ENCODE measurements around the gene GINS3.

Gene GINS3

DNA sequence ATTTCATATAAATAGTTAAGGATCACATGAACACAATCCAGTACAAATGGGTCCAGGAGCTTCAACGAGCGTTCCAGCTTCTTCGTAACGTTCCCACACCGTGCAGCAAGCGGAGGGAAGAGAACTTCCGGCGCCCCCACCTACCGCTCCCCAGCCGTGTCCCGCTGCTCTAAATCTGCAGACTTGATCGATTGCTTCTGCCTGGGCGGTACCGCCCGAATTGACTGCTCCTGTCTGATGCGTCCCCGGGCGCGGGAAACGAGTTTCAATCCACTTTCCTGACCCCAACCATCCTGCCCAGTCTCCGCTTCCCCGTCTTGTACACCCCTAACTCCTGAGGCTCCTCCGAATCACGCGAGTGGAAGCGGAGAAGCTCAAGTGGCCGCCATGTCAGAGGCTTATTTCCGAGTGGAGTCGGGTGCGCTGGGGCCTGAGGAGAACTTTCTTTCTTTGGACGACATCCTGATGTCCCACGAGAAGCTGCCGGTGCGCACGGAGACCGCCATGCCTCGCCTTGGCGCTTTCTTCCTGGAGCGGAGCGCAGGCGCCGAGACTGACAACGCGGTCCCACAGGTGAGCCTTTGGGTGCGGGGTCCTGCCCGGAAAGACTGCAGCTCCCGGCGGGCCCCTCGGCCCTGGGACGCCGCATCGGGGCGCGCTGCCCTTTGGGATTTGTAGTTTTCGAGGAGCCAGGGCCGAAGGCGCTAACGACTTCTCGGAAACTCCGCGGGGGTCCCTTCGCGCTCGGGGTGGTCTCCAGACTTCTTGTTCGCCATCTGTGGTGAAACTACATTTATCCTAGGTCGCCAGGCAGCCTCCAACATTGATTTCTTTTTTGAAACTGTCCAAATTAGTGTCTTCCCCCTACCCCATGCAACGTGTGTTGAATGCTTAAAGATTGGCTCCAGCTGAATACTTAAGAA lies at the start of gene GINS3:
GINS3 (plus strand) TSS at position 257 of the 923 bp plus-strand sequence; CDS start at position 388, 131 bp downstream.
- DNase-seq, result peak; percentile 91

DNA sequence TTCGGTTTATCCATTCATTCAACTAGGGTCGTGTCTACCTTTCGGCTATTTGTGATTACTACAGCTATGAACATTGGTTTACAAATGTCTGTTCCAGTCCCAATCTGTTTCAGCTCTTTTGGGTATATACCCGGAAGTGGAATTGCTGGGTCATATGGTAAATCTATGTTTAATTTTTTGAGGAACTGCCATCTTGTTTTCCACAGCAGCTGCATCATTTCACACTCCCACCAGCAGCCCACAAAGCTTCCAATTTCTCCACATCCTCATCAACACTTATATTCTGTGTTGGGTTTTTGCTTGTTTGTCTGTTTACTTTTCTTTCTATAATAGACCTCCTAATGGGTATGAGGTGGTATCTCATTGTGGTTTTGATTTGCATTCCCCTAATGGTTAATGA lies 48.7 kb upstream of the GINS3 start:
- no peak for DNase-seq

DNA sequence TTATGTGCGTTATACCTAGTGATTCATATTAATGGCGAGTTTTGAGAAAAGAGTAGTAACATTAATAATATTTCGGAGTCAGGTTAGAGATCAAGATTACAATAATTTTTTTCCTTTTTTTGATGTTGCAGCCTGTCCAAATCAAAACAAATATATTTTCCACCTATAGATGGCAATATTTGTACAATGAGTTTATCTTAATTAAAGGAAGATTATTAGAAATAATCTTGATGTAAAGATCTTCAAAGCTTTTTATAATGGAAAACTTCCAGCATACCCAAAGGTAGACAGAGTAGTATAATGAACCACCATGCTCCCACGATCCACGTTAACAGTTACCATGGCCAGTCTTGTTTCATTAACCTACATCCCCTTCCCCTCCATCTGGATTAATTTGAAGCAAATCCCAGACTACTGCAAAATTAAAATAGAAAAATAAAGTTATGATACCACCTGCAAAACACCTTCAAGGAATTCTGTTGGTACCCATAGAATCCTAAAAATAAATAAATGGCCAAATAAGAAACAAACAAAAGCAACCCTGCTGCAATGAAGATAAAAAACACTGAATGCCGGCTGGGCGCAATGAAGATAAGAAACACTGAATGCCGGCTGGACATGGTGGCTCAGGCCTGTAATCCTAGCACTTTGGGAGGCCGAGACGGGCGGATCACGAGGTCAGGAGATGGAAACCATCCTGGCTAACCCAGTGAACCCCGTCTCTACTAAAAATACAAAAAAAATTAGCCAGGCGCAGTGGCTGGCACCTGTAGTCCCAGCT lies 46.5 kb upstream of the GINS3 start:
- no peak for DNase-seq

DNA sequence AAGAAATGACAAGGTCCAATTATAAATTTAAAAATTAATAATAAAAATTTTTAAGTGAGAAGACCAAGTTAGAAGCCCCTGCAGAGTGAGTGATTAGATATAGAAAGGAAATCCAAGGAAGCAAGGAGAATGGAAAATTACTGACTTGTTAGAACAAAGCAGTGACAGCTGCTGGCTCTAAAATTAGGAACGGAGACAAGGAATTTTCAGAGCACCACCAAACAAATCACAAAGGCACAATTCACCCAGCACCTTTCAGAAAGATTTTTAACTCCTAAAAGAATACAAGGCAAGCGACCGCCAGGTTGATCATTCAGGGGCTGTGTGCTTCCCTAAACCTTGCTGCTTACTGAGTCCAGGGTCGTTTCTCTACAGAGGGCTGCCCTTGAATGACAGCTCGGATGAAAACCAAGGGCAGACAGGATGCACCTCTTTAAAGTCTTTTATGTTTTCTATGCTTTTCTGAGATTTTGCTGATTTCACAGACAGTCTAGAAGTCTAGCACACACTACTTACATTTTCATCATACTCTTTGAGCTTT lies 45.4 kb upstream of the GINS3 start:
- no peak for DNase-seq

DNA sequence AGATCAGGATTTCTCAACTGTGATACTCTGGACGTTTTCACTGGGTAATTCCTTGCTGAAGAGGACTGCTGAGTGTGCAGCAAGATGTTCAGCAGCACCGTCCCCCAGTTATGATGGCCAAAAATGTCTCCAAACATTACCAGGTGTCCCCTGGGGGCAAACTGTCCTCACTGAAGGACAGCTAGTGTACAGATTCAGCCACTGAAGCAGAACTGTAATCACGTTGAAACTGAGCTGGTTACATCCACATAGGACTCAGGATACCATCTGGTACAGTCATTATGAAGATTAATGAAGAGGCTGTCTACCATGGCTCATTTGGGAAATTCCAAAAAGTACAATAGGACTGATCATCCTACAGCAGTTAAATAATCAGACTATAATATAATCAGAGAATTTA lies 43.3 kb upstream of the GINS3 start:
- DNase-seq, result no peak

DNA sequence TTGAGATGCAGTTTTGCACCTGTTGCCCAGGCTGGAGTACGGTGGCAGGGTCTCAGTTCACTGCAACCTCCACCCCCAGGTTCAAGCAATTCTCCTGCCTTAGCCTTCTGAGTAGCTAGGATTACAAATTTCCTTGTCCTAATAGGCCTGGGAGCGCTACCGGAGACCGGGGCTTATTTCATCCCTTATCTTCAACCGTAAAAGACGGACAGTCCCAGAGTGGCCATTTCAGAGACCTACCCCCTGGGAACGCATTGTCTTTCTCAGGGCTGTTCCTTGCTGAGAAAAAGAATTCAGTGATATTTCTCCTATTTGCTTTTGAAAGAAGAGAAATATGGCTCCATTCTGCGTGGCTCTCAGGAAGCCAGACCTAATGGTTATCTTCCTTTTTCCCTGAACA lies 39.6 kb upstream of the GINS3 start:
- no peak for DNase-seq

DNA sequence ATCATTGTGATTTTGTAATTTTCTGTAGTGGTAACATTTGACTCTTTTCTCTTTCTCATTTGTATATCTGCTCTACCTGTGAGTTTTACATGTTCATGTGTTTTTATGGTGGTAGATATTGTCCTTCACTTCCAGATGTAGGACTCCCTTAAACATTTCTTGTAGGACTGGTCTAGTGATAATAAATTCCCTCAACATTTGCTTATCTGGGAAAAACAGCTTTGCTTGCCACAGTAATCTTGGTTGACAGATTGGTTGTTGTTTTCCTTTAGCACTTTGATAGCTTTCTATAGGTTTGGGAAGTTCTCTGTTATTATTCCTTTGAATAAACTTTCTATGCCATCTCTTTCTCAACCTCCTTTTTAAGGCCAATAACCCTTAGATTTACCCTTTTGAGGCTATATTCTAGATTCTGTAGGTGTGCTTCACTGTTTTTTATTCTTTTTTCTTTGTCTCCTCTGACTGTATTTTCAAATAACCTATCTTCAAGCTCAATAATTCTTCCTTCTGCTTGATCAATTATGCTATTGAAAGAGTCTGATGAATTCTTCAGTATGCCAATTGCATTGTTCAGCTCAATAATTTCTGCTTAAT lies 32.1 kb upstream of the GINS3 start:
- DNase-seq, result no peak

DNA sequence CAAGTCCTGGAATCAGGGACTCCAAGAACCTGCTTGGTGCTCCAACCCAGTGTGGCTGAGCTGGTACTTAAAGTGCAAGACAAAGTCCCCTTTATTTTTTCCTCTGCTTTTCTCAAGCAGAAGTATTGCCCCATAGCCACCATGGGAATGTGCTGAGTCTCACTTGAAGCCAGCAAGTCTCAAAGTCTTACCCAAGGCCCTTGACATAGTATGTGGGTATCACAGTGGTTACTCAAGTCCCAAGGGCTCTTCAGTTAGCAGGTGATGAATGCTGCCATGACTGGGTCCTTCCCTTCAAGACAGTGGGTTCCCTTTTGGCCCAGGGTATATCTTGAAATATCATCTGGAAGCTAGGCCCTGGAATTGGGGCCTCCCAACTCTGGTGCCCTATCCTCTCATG lies 30.5 kb upstream of the GINS3 start:
- DNase-seq, result no peak

DNA sequence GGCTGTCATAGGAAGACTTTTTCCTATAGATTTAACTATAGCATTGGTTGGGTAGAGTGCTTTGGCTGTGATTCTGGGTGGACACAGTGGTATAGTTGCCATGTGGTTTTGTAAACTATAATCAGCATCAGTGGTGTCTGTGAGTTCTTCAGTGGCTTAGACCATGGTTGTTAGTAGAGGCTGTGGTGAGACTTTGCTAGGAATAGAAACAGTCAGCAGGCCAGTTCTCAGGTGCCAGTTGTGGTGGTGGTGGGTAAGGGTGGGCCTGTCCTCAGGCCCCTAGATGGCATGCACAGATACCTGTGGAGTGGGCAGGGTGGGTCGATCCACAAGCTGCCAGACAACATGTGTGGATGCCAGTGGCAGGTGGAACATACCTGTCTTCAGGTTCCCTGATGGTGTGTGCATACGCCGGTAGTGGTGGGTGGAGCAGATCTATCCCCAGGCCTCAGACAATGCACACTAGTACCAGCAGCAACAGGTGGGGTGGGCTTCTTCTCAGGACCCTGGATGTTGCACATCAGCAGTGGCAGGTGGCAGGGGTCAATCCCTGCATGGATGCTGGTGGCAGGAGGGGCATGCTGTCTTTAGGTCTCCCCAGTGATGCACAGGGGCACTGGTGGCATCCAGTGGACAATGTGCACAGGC lies 28.4 kb upstream of the GINS3 start:
- DNase-seq, result no peak

DNA sequence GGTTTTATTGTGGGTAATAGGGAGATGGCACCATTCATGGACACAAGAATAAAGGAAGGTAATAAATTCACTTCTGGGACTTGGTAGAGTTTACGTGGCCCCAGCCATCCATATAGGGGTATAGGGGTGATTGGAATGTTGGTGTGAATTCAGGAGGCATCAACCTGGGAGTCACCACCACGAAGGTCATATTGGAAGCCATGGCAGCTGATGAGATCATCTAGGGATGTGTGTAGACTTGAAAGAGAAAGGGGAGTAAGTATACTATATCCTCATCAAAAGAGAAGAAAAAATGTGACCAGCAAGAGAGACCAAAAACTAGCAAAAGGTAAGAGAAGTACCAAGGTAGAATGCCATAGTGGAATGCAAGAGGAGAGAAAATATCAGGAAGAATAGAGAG lies 26.6 kb upstream of the GINS3 start:
- DNase-seq, result no peak

DNA sequence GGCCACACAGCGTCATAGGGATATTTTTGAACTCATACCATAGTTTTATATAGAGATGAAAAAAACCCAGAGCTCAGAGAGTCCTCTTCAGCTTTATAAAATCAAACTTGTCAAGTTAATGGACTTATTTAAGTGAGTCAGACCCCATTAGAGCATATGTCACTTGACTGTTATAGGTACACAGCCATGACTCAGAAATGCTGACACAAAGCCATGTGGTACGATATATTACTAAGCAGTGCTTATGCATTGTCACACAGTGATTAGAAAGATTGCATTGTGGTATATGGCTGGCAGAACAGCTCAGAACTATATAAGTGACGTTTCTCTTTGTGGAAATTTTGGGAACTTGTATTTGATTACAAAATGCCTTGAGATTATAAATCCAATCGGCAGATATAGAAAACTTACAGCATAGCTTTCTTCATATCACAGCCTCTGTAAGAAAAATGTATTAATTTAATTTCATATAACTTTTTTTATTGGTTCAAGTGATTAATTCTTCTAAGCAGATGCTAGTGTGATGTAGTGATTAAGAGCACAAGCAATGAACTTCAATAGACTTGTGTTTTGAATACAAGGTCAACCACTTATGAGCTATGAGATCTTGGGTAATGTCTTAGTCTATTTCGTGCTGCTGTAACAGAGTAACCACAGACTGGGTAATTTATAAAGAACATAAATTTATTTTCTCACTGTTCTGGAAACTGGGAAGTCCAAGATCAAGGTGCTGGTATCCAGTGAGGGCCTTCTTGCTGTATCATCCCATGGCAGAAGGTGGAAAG lies 25.8 kb upstream of the GINS3 start:
- no peak for DNase-seq

DNA sequence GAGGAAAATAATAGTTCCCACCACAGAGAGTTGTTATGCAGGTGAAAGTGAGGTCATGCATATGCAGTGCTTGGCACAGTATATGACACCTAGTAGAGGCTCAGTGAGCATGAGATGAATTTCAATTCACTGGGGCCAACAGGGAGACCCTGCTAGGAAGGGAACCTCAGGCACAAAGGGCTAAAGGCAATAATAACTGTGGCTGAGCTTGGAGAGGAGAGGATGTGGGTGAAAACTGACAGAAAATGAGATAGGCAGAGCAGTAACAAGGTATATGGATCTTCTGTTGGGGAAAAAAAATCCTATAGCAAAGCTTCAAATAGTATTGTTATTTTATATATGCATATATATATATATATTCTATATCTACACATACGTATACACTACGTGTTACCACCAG lies 25.0 kb upstream of the GINS3 start:
- no peak for DNase-seq

DNA sequence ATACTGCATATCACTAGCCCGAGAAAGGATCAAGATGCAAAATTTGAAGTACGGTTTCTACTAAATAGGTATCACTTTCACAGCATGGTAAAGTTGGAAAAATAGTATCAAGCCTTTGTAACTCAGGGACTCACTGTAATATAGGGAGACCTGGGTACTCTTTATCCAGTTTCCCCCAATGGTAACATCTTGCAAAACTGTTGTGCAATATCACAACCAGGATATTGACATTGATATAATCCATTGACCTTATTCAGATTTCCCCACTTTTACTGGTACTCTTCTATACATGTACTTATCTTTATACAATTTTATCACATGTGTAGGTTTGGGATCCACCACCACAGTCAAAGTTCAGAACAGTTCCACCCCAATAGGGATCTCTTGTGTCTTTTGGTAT lies 20.4 kb upstream of the GINS3 start:
- no peak for DNase-seq

DNA sequence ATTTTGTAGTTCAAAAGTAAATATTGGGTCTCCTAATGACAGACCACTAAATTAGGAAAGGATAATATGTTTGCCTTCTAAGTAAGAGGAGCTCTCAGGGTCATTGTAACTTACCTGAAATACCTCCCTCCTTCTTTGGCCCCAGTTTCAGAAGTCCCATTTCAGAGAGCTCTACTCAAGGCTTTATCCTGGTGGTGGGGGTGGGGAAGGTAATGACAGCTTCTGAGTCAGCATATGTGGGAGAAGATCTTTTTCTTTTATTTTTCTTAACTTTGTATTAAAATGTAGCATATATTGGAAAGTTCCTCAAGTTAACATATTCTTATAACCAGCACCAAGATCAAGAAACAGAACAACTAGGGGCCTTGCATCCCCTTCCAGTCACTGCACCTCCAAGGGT lies 16.9 kb upstream of the GINS3 start:
- DNase-seq, result no peak

DNA sequence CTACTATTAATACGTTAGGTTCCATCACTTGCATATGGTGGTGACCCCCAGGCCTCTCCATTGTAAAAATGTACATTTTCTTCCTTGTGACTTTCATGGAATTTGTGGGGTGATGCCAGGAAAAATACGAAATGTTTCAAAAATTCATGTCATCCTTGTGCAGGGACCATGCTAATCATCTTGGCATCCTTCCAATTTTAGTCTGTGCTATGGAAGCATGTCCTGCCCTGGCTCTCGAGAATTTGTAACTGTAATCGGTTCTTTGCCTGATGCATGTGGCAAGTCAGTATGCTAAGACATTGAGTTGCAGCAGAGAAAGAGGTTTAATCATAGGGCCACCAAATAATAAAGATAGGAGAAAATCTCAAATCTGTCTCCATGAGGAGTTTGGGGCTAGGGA lies 14.3 kb upstream of the GINS3 start:
- DNase-seq, result no peak

DNA sequence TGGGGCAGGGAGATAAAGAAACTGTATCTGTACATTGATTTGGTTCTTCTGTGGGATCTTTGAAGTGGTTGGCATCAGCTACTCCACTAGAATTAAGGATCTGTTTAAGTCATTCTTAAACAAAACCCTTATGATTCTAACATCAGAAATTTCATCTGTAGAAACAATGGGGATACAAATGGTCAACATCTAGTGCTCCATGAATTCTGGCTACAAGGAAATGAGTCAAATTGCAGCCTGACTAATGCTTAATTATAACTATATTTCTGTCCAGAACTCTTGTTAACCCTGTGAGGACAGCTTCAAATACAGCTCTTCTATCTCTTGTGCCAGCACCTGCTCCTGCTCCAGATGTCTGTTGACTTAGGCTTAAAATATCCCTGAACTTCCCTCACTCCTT lies 13.9 kb upstream of the GINS3 start:
- DNase-seq, result no peak

DNA sequence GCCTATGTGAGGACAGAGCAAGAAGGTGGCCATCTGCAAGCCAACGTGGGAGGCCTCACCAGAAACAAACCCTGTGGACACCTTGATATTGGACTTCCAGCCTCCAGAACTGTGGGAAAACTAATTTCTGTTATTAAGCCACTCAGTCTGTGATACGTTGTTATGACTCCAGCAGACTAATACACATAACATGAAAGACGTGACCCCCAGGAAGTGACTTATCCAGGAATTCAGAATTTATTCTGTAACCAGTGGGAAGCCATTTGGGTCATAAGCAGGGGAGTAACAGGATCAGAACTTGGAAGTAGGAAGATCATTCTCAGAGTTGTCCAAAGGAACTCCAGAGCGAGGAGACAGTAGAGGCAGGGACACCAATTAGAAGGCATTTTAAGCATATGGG lies 12.5 kb upstream of the GINS3 start:
- no peak for DNase-seq

DNA sequence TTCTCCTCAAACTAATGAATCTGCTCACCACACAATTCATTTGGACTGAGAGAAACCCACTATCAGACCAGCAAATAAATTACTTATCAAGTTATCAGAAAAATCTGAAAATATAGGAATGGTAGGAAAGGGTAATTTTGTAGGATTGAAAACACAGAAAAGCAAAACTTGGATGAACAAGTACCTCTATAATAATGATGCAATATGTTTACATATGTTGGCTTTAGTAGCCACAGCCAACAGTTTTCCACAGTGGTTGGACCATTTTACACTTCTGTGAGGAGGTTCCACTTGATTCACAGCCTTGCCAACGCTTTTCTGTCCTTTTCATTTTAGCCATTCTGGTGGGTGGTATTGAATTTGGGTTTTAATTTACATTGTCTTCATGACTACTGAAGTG lies 10.6 kb upstream of the GINS3 start:
- no peak for DNase-seq

DNA sequence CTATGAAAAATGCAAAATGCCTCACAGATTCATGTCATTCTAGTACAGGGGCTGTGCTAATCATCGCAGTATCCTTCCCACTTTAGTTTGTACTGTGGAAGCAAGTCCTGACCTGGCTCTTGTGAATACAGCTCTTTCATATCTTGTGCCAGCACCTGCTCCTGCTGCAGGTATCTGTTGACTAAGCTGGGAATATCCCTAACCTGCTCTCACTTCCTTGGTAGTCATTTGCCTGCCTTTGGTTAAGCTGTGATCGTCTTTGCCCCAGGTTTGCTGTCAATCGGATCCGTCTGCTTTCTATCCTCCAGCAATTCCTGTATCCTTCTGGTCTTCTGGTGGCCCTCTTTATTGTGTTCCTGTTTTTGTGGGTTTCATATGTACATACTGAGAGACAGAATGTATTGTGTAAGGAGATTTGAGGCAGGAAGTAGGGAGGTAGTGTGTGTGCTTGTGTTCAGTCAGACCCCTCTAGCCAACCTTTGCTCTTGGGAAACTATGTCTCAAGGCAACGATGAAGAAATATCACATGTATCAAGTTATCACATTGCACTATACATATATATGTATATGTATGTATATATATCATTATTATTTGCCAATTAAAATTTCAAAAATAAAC lies 7.7 kb upstream of the GINS3 start:
- no peak for DNase-seq

DNA sequence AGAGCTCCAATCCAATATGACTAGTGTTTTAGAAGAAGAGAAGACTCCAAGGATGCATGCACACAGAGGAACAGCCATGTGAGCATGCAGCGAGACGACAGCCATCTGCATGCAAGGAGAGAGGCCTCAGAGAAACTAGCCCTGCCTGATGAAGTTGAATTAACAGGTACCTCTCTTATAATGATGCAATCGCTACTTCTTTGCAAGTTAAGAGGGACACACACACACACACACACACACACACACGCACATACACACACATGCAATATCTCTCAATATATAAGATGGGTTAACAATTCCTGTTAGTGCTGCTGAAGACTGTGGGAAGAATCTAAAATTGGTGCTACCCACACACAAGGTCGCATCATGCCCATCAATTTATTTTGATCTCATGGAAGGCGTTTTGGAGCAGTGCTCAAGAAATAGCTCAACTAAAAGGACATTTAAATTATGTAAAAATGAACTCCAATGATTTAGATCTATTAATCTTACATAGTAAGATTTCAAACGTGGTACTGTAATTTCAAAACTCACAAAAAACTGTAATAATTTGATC lies 7.0 kb upstream of the GINS3 start:
- no peak for DNase-seq

DNA sequence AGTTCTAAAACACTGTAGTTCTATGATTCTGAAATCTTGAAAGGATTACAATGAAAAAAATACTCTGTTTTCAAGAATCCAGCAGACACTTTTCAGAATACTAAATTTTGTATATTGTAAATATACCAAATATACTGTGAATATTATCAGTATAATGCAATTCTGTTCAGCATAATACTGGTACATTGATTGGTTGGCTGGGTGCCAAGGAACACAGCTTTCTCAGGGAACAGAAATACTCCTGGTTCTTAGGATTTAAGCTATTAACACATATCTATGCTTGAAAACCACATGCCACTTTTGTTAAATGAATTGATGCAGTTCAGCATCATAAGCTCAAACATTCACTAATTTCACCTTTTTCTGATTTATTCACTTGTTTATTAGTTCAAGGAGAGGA lies 2.5 kb upstream of the GINS3 start:
- no peak for DNase-seq
